Stimulated activated CD8-positive, alpha-beta memory T cell treated with anti-CD3 and anti-CD28 coated beads, Interleukin-4, amount 100 ng/mL, for 48 hours (primary cell): ENCODE measurements around the gene LIPT2.
A peak's percentile ranks its signal among the peaks of the same experiment; 100 is the strongest.

ENCODE experiments used
- DNase-seq: peaks from one replicate; pipeline ENCODE4 v3.0.0-alpha.2; 2020

The LIPT2 gene

GRCh38 chr11:74464746-74465145 lies 28.8 kb downstream of the LIPT2 start:
- no peak for DNase-seq

GRCh38 chr11:74463216-74463615 lies 30.3 kb downstream of the LIPT2 start:
- no peak for DNase-seq

GRCh38 chr11:74462631-74463030 lies 30.9 kb downstream of the LIPT2 start:
- no peak for DNase-seq

- DNase-seq = no peak
Observed at GRCh38 chr11:74462009-74462408, 31.5 kb downstream of the LIPT2 start.

- no peak for DNase-seq
Observed at GRCh38 chr11:74460481-74461154, 32.9 kb downstream of the LIPT2 start.

GRCh38 chr11:74460065-74460464 lies 33.5 kb downstream of the LIPT2 start:
- no peak for DNase-seq

- DNase-seq = no peak
Observed at GRCh38 chr11:74459584-74459983, 33.9 kb downstream of the LIPT2 start.

- no peak for DNase-seq
Observed at GRCh38 chr11:74457356-74457755, 36.2 kb downstream of the LIPT2 start.

- DNase-seq = peak; percentile 83
Observed at GRCh38 chr11:74453373-74453975, 40.0 kb downstream of the LIPT2 start.

- no peak for DNase-seq
Observed at GRCh38 chr11:74452366-74452765, 41.2 kb downstream of the LIPT2 start.

- no peak for DNase-seq
Observed at GRCh38 chr11:74450318-74450717, 43.2 kb downstream of the LIPT2 start.

GRCh38 chr11:74449369-74449931 lies 44.1 kb downstream of the LIPT2 start:
- DNase-seq = peak; percentile 32

GRCh38 chr11:74447720-74448119 lies 45.8 kb downstream of the LIPT2 start:
- DNase-seq = no peak

- DNase-seq = no peak
Observed at GRCh38 chr11:74446532-74446938, 47.0 kb downstream of the LIPT2 start.

- DNase-seq = no peak
Observed at GRCh38 chr11:74444173-74444826, 49.2 kb downstream of the LIPT2 start.

- no peak for DNase-seq
Observed at GRCh38 chr11:74443071-74443864, 50.3 kb downstream of the LIPT2 start.

- DNase-seq = no peak
Observed at GRCh38 chr11:74442636-74443035, 50.9 kb downstream of the LIPT2 start.
